K562 (cell line): ENCODE data around the gene DUSP28. TPM values are rescaled to one million over a fixed set of nuclear protein-coding genes. Genes with fewer than 3 reads are reported as not detected.
"Not testable (repeated sequence)": the region's sequence is repeated elsewhere in the genome, so short reads cannot be mapped to it uniquely, and the experiment has no call there.

ENCODE experiments used
- ATAC-seq: fragments of 200-7000 bp; cut with Tn5 transposase; 3 replicates; pipeline ENCODE4 v1.9.1; 2020; ENCODE audit warnings: moderate library complexity
- BruUV-seq: library from RNA; stranded (reverse); fragments of 400-500 nt; replicated peaks from 2 replicates; lab custom pipeline; 2021; lab: Mats Ljungman, UMichigan
- CTCF ChIA-PET: fragments of 300-600 bp; formaldehyde crosslinking; extraction: SDS; loops from one replicate; lab custom pipeline; 2021; ENCODE audit warnings: low intra/inter-chr PET ratio; lab: Yijun Ruan, JAX
- POLR2A ChIA-PET: fragments of 300-600, 350-650 bp; sonication (Branson Sonifier 250); formaldehyde crosslinking; extraction: SDS; loops from one replicate; lab custom pipeline; 2021; ENCODE audit warnings: antibody characterized with exemption, inconsistent platforms; lab: Yijun Ruan, JAX
- DNase-seq, 4 experiments: peaks; one replicate each; pipeline versions ENCODE4 v3.0.0 to v3.0.0-alpha.2; 2011 to 2018; ENCODE audit warnings: low spot score in 3 of 4, mixed read lengths in 3 of 4; ENCODE audit errors: extremely low read depth in 1 of 4
- FAIRE-seq: peaks from 2 replicates; lab custom pipeline; 2011; peaks lifted over from hg19 to GRCh38; lab: Jason Lieb, UNC
- H2AFZ ChIP-seq: 2 replicates; pipeline ENCODE4 v1.6.0; 2011; ENCODE audit warnings: low read depth, low read length, control low read depth, inconsistent platforms
- H3K27ac ChIP-seq: fragments of 200-600 bp; 3 replicates; pipeline ENCODE4 v1.8.0; 2011; ENCODE audit warnings: low read depth, mild to moderate bottlenecking, control low read depth, inconsistent platforms, low read length, moderate library complexity, mixed read lengths; ENCODE audit errors: extremely low read depth
- H3K27me3 ChIP-seq, 2 experiments: fragments of 300-600 bp in 1 of 2; 2 replicates in 1 of 2; 3 replicates in 1 of 2; pipeline versions ENCODE4 v1.6.0 to v1.8.0; 2011; ENCODE audit warnings: inconsistent platforms in 2 of 2, low read length in 2 of 2, mild to moderate bottlenecking in 1 of 2, mixed read lengths in 1 of 2, moderate library complexity in 1 of 2; ENCODE audit not compliant: control insufficient read depth in 2 of 2, insufficient read depth in 2 of 2
- H3K36me3 ChIP-seq: fragments of 300-600 bp; 3 replicates; pipeline ENCODE4 v1.8.0; 2011; ENCODE audit warnings: mild to moderate bottlenecking, low read length, inconsistent platforms; ENCODE audit not compliant: control insufficient read depth, insufficient read depth
- H3K4me1 ChIP-seq, 2 experiments: fragments of 200-600 bp in 1 of 2; replicated peaks in 1 of 2; 2 replicates in 1 of 2; 3 replicates in 1 of 2; pipeline versions ENCODE4 v1.5.1 to v1.8.0; 2011; ENCODE audit warnings: inconsistent platforms in 2 of 2, low read length in 2 of 2, mild to moderate bottlenecking in 1 of 2, mixed read lengths in 1 of 2, moderate library complexity in 1 of 2; ENCODE audit not compliant: control insufficient read depth in 2 of 2, insufficient read depth in 2 of 2
- H3K4me2 ChIP-seq: 2 replicates; pipeline ENCODE4 v1.6.1; 2011; ENCODE audit warnings: low read length, control low read depth, inconsistent platforms, mixed read lengths; ENCODE audit not compliant: insufficient read depth
- H3K4me3 ChIP-seq: fragments of 200-600 bp; sonication (generic), shearing (Covaris generic); 2 replicates; pipeline ENCODE4 v1.5.1; 2016; ENCODE audit warnings: control low read depth, inconsistent platforms
- H3K79me2 ChIP-seq: fragments of 200-600 bp; 3 replicates; pipeline ENCODE4 v1.8.0; 2011; ENCODE audit warnings: low read length, inconsistent platforms; ENCODE audit not compliant: control insufficient read depth, insufficient read depth
- H3K9ac ChIP-seq, 2 experiments: 2 replicates each; pipeline versions ENCODE4 v1.6.0 to v1.6.1; 2011; ENCODE audit warnings: low read depth in 2 of 2, low read length in 2 of 2, control low read depth in 1 of 2, inconsistent platforms in 1 of 2, mild to moderate bottlenecking in 1 of 2, mixed read lengths in 1 of 2; ENCODE audit not compliant: insufficient read depth in 1 of 2
- H3K9me1 ChIP-seq: one replicate; pipeline ENCODE4 v1.6.0; 2011; ENCODE audit warnings: inconsistent platforms, mild to moderate bottlenecking, low read length, moderate library complexity; ENCODE audit not compliant: control insufficient read depth, insufficient read depth
- H3K9me3 ChIP-seq: replicated peaks from 2 replicates; pipeline ENCODE4 v1.5.1; 2011; ENCODE audit warnings: low read depth, low read length, inconsistent platforms; ENCODE audit not compliant: control insufficient read depth, insufficient read depth
- H4K20me1 ChIP-seq: replicated peaks from 2 replicates; pipeline ENCODE4 v1.6.1; 2011; ENCODE audit warnings: low read length, inconsistent platforms, mixed read lengths; ENCODE audit not compliant: control insufficient read depth, insufficient read depth
- C11orf30 ChIP-seq: fragments of 450-650 bp; IDR thresholded peaks from 2 replicates; pipeline ENCODE4 v1.6.1; 2016; ENCODE audit warnings: low read depth, mild to moderate bottlenecking
- DDX20 ChIP-seq: fragments of 450-650 bp; IDR thresholded peaks from 2 replicates; pipeline ENCODE4 v1.6.1; 2016; ENCODE audit warnings: missing genetic modification characterization, low read depth, mild to moderate bottlenecking, missing compliant biosample characterization, moderate library complexity
- MTA2 ChIP-seq: fragments of 450-650 bp; IDR thresholded peaks from 2 replicates; pipeline ENCODE4 v1.6.1; 2016; ENCODE audit warnings: low read depth
- NFE2 ChIP-seq: IDR thresholded peaks from 2 replicates; pipeline ENCODE4 v1.6.1; 2014; ENCODE audit warnings: antibody characterized with exemption, low read depth
- NFYB ChIP-seq: IDR thresholded peaks from 2 replicates; pipeline ENCODE4 v1.6.1; 2011; ENCODE audit warnings: mild to moderate bottlenecking, moderate library complexity; ENCODE audit not compliant: insufficient read length; ENCODE audit errors: extremely low read depth
- ZNF24 ChIP-seq: fragments of 450-650 bp; IDR thresholded peaks from 2 replicates; pipeline ENCODE4 v1.6.1; 2016
- ZNF316 ChIP-seq: fragments of 450-650 bp; IDR thresholded peaks from 2 replicates; pipeline ENCODE4 v1.6.1; 2016
- WGBS: fragments of 100-300 bp; shearing (Covaris generic); methylation state at CpG from one replicate; pipeline ENCODE4 v1.1.6; 2016; ENCODE audit warnings: low coverage, mixed read lengths; ENCODE audit not compliant: insufficient coverage; ENCODE audit errors: missing lambda C conversion rate; 5-methylcytosine and 5-hydroxymethylcytosine counted together
- in situ Hi-C: fragments of 300-500 bp; cut with MboI; formaldehyde crosslinking; loops from 4 replicates; pipeline ENCODE4 v1.15.0; 2018; ENCODE audit warnings: inconsistent platforms, mixed read lengths
- intact Hi-C: fragments of 100-400 bp; cut with micrococcal nuclease; formaldehyde crosslinking; loops from 2 replicates; pipeline ENCODE4 v1.14.2; 2022
- polyA plus RNA-seq, 8 experiments: library from polyadenylated mRNA; depleted of rRNA in 4 of 8; stranded (reverse) in 5 of 8; unstranded in 3 of 8; fragments of >200 nt; fragmentation: Nextera tagmentation in 2 of 8; fragmentation: Illumina TruSeq in 1 of 8; extraction: Ambion mirVana in 2 of 8; extraction: Trizol in 1 of 8; gene quantifications; 2 replicates each; pipeline versions ENCODE4 v1.2.1 to v1.2.3, GENCODE V29; 2011 to 2014; ENCODE audit warnings: inconsistent platforms in 1 of 8, missing spikeins in 1 of 8
- total RNA-seq, 7 experiments: library from RNA; depleted of rRNA in 6 of 7; stranded (reverse); fragments of >200 nt in 6 of 7; fragmentation: Illumina TruSeq in 2 of 7; extraction: Trizol in 2 of 7; gene quantifications; 2 replicates each; pipeline versions ENCODE4 v1.2.1 to v1.2.3, GENCODE V29; 2011 to 2021; ENCODE audit warnings: low replicate concordance in 1 of 7
- TF ChIP-seq, protein P1 (sequence below): fragments of 250-450 bp; sonication (Bioruptor Pico); IDR thresholded peaks from 2 replicates; pipeline ENCODE4 v1.4.0; 2020

Gene DUSP28
- total and polyA plus RNA-seq, 9 of the 15 experiments (the other 6 are each of a cell fraction or from before 2014, with no cell fraction given): 2.8 to 8.1 (median 4.2) TPM

DNA sequence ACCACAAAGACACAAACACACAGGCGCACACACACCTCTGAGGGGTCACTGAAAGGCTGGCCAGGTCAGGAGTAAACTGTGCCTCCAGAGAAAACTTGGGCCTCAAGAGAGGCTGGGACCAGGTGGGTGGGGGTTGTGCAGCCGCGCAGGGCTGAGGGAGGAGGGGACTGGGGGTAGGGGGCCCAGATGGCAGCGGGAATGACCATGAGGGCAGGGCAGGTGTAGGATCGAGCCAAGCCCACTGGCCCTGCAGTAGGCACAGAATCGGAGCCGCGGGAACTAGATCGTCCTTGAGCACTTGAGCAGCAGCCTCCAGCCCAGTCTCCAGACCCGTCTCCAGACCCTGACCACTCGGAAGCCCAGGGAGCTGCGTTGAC, 39.2 kb upstream of the DUSP28 start (continued):
- TF ChIP-seq ZNF24: no peak

DNA sequence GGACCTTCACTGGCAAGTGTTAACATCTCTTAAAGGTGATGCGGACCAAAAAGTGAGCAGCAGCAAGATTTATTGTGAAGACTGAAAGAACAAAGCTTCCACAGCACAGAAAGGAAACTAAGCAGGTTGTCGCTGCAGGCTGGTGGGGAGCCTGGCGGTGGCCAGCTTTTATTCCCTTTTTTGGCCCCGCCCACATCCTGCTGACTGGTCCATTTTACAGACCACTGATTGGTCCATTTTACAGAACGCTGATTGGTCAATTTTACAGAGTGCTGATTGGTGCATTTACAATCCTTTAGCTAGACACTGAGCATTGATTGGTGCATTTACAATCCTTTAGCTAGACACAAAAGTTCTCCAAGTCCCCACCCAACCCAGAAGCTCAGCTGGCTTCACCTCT, 38.3 kb upstream of the DUSP28 start:
- in situ Hi-C loops, ATAC-seq, DNase-seq, intact Hi-C loops: not testable (repeated sequence)
- TF ChIP-seq ZNF316 (peak; percentile 82), NFYB (peak; percentile 32), C11orf30 (peak; percentile 54)
- TF ChIP-seq, all 486 proteins: peak for 3; not testable (repeated sequence) for 483
- H3K4me3 ChIP-seq, H3K4me2 ChIP-seq, BruUV-seq, H2AFZ ChIP-seq, H3K4me1 ChIP-seq, CTCF ChIA-PET, FAIRE-seq, H3K9me1 ChIP-seq, H3K9ac ChIP-seq, H3K79me2 ChIP-seq, H4K20me1 ChIP-seq, H3K27me3 ChIP-seq, H3K27ac ChIP-seq: not testable (repeated sequence)
- WGBS: 90% methylated on average over 3 of the region's 5 CpGs
- H3K9me3 ChIP-seq: peaks cover 18% of the 10 kb centered on the region
- POLR2A ChIA-PET: interaction anchor here (0.8 kb wide), 1 partner anchor 33 kb away, joined by 4 read pairs; no protein-coding TSS in a partner anchor
- peaks cover 44% of the 10 kb centered on the region; the same call in 2 of the 3 replicates for H3K36me3 ChIP-seq

DNA sequence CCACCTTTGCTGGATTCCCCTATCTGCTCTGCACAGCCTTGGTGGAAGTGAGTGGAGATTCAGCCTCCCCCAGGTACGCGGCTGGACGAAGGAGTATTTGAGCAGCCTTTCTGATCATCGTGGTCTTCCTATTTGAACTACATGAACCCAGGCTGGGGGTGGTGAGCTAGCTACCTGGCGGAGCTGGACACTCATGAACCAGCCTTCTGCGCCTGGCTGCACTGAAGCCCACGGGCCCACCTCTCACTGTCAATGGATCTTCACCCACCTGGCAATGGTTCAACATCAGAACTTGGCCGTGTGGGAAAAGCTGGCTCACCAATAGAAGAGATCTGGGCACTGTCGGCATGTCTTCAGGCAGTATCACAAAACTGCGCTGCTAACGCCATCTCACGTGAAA, 37.8 kb upstream of the DUSP28 start:
- Histone ChIP-seq H3K79me2 (no peaks in the 10 kb centered on the region), H3K27ac (no peak overlapping the region), H3K27me3 (no peaks in the 10 kb centered on the region), H3K36me3 (peaks cover 44% of the 10 kb centered on the region; the same call in 2 of the 3 replicates), H3K9me1 (no peaks in the 10 kb centered on the region), H3K9me3 (peaks cover 18% of the 10 kb centered on the region), H3K4me2 (no peak overlapping the region), H3K4me3 (no peak overlapping the region), H4K20me1 (no peaks in the 10 kb centered on the region), H2AFZ (no peak overlapping the region), H3K9ac (no peak overlapping the region), H3K4me1 (no peaks in the 10 kb centered on the region)
- in situ Hi-C loops (no loop called here), intact Hi-C loops (no loop called here)
- ATAC-seq (no peak), DNase-seq (no peak), FAIRE-seq (no peak)
- BruUV-seq: no TSS peak
- 94% methylated on average over 4 of the region's 12 CpGs for WGBS
- TF ChIP-seq NFE2 (no peak), MTA2 (no peak), DDX20 (tag) (no peak)
- TF ChIP-seq, protein P1, sequence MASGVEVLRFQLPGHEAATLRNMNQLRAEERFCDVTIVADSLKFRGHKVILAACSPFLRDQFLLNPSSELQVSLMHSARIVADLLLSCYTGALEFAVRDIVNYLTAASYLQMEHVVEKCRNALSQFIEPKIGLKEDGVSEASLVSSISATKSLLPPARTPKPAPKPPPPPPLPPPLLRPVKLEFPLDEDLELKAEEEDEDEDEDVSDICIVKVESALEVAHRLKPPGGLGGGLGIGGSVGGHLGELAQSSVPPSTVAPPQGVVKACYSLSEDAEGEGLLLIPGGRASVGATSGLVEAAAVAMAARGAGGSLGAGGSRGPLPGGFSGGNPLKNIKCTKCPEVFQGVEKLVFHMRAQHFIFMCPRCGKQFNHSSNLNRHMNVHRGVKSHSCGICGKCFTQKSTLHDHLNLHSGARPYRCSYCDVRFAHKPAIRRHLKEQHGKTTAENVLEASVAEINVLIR: no peak
- POLR2A ChIA-PET: interaction anchor here (0.8 kb wide), 1 partner anchor 32 kb away, joined by 4 read pairs; no protein-coding TSS in a partner anchor
- CTCF ChIA-PET: no interaction called here
